GM19025 (cell line): ENCODE measurements around the gene HOXB7.

Experiments
- ATAC-seq: cut with Tn5 transposase; IDR thresholded peaks from one replicate; pipeline ENCODE4 v1.9.1; 2021; ENCODE audit warnings: mild to moderate bottlenecking, low read depth, moderate library complexity; ENCODE audit not compliant: unreplicated experiment

Gene HOXB7

GRCh38 chr17:48586355-48587258 is 24.2 kb downstream of the HOXB7 start:
- ATAC-seq = no peak

GRCh38 chr17:48584223-48584741 is 26.5 kb downstream of the HOXB7 start:
- no peak for ATAC-seq

GRCh38 chr17:48583708-48584222 is 27.1 kb downstream of the HOXB7 start:
- no peak for ATAC-seq

GRCh38 chr17:48582750-48583069 is 28.1 kb downstream of the HOXB7 start:
- no peak for ATAC-seq

- ATAC-seq = no peak
These were observed 30.9 kb downstream of the HOXB7 start for GRCh38 chr17:48579760-48580554.

GRCh38 chr17:48579471-48579759 is 31.4 kb downstream of the HOXB7 start:
- no peak for ATAC-seq

- ATAC-seq = no peak
These were observed 32.0 kb downstream of the HOXB7 start for GRCh38 chr17:48578616-48579470.

- no peak for ATAC-seq
These were observed 32.7 kb downstream of the HOXB7 start, which contains the start of gene HOXB4 for GRCh38 chr17:48577946-48578615. Gene HOXB4 (minus strand): TSS chr17:48578350. CDS start chr17:48578319, 31 bp downstream.

- ATAC-seq = no peak
These were observed 33.4 kb downstream of the HOXB7 start for GRCh38 chr17:48577330-48577945.

GRCh38 chr17:48576479-48577309 is 34.1 kb downstream of the HOXB7 start:
- ATAC-seq = no peak

- no peak for ATAC-seq
These were observed 34.9 kb downstream of the HOXB7 start for GRCh38 chr17:48575673-48576478.

- no peak for ATAC-seq
These were observed 35.7 kb downstream of the HOXB7 start for GRCh38 chr17:48575066-48575582.

GRCh38 chr17:48574505-48575065 is 36.2 kb downstream of the HOXB7 start:
- ATAC-seq = no peak

- ATAC-seq = no peak
These were observed 38.9 kb downstream of the HOXB7 start for GRCh38 chr17:48571826-48572417.

GRCh38 chr17:48571024-48571818 is 39.6 kb downstream of the HOXB7 start:
- no peak for ATAC-seq
